GM19438 (cell line): ENCODE measurements around the gene TNNI2.
A peak's percentile ranks its signal among the peaks of the same experiment; 100 is the strongest.
"Not testable (repeated sequence)": the region's sequence is repeated elsewhere in the genome, so short reads cannot be mapped to it uniquely, and the experiment has no call there.

Experiments
- ATAC-seq: cut with Tn5 transposase; IDR thresholded peaks from one replicate; pipeline ENCODE4 v1.9.1; 2021; ENCODE audit warnings: low read depth; ENCODE audit not compliant: unreplicated experiment

TNNI2 gene

DNA sequence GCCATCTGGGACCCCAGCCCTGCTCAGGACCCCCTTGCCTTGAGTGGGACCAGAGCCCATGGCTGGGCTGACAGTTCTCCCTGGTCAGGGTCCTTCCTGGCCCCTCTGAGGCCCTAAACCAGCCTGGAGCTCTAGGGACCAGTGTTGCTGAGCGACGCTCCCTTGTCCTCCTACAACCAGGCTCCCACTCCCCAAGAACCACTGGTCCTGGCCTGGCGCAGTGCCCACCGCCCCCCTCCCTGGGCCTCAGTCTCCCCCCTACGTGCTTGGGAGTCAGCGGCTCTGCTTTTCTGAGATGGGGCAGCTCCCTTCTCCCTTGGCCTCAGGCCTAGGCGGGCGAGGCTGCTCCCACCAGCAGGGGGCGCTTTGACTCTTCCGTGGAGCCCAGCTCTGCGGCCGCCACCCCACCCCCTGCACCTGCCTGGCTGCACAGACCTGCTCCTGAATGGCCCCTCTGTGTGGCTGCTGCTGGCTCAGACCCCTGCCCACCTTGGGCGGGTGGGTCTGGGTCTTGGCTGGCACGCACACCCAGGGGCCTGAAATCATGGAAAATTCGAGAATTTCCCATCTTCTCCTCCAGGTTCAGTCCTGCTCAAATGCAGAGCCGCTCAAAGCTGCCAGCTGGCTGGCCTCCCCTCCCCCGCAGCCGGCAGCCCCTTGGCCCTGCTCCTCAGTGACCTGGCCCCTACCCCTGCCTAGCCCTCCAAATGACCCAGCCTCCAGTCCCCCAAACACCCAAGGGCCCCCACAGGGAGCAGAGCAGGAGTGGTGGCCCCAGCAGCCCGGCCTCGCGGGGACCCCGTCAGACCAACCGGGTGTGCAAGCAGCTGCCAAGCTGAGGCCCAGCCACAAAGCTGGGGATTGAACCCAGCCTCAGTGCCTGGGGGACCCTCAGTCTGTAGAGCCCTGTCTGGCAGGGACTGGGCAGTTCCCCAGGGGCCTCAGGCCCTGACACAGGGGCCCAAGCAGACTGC lies 43.8 kb downstream of the TNNI2 start:
- ATAC-seq: peak; percentile 63

DNA sequence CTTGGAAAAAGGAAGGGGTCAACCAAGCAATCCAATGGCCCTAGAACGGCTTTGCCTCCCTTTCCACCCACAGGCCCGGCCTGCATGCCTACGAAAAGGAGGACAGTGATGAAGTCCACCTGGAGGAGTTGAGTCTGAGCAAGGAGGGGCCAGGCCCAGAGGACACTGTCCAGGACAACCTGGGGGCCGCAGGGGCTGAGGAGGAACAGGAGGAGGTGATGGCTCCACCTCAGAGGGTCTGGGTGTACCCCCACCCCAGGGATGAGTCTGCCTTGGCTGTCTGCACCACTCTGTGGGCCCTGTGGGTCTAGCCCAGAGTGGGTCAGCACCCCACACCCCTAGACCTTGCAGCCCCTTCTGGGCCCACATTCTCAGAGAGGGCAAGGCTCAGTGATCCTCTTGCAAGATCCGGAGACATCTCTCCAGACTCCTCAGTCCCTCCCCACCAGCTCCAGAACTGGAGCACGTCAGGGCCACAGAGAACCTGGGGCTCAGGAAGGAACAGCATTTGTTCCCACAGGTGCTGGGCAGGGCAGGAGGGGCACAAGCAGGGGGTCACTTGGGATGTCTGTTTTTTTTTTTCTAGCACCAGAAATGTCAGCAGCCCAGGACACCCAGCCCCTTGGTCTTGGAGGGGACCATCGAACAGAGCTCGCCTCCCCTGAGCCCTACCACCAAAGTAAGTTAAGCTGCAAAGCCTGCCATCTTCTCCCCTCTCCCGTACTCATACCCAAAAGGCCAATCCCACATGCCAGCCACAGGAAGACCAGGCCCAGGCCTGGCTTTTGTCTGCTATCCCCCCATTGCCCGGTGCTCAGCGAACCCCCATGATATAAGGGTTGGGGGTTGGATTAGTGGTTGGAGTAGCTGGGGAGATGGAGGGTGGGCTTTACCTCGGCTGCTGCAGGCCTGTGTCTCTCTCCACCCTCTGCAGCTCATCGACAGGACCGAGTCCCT lies 44.8 kb downstream of the TNNI2 start:
- no peak for ATAC-seq

DNA sequence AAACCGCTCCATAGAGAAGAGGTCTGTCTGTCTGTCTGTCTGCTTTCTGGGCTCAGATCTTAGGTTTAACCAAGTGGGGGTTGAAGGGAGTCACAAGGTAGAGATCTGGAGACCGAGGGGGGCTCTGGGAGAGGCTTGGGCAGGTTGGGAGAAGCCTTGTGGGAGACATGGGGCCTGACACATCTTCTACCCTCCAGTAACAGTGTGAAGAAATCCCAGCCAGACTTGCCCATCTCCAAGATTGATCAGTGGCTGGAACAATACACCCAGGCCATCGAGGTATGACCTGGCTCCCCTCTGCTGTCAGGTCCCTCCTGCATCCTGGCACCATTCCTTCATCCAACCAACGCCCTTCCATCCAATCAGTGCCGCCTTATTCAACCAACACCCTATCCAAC lies 45.5 kb downstream of the TNNI2 start:
- ATAC-seq: no peak

DNA sequence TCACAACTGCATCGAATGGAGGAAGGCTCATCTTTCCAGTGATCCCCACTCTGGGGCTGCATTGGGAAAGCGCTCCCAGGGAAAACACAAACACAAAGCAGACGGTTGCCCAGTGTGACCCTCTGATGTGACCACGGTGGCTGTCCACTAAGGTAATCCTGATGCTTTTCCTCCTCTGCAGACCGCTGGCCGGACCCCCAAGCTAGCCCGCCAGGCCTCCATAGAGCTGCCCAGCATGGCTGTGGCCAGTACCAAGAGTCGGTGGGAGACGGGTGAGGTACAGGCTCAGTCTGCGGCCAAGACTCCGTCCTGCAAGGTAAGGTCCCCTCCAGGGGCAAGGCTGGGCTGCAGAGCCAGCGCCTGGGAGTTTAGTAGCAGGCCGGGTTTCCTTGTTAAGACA lies 47.8 kb downstream of the TNNI2 start:
- not testable (repeated sequence) for ATAC-seq

DNA sequence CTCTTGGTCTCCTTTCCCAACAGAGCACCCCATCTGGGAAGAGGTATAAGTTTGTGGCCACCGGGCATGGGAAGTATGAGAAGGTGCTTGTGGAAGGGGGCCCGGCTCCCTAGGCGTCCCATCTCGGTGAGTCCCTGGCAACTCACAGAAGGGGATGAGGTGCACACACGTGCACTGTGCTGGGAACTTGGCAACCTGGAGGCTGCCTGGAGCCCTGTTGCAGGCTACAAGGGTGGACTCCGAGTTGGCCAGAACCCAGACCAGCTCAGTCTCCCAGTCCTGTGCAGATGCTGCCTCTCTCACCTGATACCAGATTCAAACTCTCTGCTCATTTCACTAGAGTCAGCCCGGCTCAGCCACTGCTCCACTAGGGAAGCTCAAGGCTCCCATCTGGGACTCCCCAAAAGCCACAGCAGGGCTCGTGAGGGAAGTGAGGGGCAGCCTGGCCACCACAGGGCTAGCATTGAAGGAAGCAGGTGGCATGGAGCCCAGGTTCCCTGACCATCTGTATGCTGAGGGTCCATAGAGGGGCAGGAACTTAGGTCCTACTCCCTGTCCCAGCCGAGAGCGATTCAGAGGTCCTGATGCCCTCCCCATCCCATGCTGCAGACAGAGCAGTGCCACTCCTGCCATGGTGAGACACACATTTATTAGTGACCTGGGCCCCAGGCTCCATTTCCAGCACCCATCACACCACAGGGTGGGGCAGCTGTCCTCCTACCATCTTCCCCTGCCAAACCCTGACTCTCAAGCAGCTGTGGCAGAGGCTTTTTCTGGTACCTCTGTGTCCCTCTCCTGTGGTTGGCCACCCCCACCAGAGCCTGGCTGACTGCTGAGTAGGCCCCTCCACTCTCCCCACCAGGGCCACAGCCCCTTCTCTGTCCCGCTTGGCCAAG lies 48.9 kb downstream of the TNNI2 start:
- ATAC-seq: no peak

DNA sequence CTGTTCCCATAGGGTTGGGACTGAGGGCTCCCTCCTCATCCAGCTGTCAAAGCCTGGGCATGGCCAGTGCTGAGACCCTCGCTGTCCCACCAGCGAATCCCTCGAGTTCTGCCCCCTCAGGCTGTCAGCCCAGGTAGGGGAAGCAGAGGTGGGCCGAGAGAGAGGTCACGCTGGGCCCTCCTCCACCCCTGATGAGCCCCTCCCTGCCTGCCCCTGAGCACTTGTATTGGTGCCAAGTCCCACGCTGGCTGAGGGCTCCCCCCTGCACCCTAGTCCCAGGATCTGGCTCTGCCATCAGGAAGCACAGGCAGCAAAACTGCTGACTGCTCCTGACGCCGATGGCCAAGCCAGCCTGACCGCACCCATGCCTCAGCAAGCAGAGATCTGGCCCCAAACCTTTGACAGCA lies 49.6 kb downstream of the TNNI2 start:
- ATAC-seq: no peak

DNA sequence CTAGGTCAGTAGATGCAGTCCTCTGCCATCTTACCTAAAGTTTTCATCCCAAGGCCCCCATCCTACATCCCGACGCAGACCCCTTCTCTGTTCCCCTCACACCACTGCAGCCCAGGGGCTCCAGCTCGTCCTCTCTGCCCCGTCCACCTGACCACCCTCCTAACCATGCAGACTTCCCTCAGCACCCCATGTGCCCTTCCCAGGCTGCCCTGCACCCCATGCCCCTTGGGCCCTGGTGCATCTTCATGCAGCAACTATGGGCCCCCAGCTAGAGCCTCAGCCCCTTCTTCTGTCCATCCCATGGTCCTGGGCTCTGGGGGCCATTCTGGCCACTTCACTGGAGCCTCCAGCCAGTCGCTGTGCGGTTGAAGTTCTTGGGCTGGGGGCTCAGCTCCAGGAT lies 50.0 kb downstream of the TNNI2 start:
- ATAC-seq: no peak

DNA sequence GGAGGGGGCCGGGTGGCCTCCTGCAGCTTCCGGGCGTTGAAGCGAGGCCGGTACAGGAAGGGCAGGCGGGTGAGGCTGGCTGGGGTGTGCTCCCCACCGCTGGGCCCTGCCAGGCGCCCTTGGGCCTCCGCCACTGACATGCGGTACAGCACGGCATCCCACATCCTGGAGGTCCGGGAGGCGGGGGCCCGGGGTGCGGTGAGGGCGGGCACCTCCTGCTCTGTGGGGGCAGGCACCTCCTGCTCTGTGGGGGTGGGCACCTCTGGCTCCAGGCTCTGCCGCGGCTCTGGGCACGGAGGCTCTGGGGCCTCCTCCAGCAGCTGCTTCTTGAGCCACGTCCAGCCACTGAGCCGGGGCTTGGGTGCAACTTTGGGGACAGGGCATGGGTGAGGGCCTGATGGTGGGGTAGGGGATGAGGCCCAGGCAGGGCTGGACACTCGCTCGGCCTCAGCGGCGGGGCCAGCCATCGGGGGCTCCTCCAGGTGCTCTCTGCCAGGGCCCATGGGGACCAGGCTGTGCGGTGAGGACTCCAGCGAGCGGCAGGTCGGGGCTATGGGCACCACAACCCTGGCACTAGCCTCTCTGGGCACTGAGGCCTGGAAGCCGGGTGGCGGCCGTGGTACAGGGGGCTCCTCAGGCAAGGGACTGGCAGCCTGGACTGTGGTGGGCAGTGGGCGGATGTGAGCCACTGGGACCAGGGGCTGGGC lies 50.6 kb downstream of the TNNI2 start:
- no peak for ATAC-seq

DNA sequence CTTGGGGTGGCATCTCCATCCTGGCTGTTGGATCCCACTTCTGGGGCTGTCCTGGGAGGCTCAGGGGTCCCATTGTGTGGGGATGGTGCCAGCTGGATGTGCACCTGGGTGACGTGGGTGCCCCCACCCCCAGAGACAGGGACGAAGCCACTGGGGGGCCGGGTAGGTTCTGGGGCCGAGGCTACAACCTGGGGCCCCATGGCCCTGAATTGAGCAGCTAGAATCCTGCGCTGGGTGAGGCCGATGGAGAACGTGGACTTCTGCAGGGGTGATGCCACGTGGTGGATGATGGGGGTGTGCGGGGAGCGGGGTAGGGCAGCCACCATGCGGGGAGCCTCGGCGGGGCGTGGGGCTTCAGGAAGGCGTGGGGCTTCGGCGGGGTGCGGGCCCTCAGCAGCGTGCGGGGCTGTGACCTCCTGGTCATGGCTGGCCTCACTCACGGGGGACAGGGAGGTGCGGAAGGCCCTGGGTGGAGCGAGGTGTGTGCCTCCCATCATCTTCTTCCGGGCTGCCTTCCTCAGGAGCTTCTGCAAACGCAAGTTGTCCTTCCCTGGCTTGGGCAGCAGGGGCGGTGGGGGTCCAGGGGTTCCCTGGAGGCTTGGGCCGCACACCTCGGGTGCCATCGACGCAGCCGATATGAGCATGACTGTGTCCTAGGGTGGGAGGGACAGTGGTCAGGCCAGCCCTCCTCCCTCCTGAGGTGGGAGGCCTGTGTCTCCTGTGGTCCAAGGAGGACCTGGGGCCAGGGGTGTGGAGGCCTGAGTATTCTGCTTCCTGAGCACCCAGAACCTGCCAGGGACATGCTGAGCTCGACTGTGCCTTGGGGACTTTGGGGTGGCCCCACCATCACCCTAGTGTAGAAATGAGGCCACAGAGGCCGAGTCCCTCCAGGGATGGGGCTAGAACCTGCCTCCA lies 51.4 kb downstream of the TNNI2 start:
- no peak for ATAC-seq
